NCI-H510A treated with DMSO at 0.1 percent for 48 hours (cell line): ENCODE results near the gene PXYLP1.

Experiments used
- DNase-seq: peaks from one replicate; lab custom pipeline; 2025; lab: John Stamatoyannopoulos, UW

PXYLP1 gene

GRCh38 chr3:141228395-141228794 is 3.2 kb upstream of the PXYLP1 start:
- DNase-seq, result peak; percentile 29

- DNase-seq, result peak; percentile 22
These were observed 2.5 kb upstream of the PXYLP1 start for GRCh38 chr3:141229132-141229531.

DNA sequence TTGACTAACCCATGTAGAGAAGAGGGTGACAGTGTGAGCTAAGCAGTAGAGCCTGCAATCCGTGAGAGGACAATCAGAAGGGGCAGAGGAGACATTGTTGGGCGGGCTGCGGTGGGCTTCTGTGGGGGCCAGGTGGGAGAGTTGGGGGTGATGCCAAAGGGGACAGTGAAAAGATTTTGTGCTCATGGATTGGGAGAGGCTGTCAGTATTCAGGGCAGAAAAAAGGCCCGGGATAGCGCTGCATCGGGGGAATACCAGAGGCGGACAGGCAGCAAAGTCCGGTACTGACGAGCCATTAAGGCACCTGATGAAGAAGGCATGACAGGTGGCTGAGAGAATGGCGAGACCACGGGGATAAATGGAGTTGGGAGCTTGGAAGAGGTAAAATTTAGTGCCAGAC is 1.3 kb upstream of the PXYLP1 start:
- DNase-seq, result no peak

- DNase-seq, result no peak
These were observed 563 bp downstream of the PXYLP1 start for GRCh38 chr3:141231952-141232823.

- DNase-seq, result no peak
These were observed 2.0 kb downstream of the PXYLP1 start for GRCh38 chr3:141233457-141234161.

DNA sequence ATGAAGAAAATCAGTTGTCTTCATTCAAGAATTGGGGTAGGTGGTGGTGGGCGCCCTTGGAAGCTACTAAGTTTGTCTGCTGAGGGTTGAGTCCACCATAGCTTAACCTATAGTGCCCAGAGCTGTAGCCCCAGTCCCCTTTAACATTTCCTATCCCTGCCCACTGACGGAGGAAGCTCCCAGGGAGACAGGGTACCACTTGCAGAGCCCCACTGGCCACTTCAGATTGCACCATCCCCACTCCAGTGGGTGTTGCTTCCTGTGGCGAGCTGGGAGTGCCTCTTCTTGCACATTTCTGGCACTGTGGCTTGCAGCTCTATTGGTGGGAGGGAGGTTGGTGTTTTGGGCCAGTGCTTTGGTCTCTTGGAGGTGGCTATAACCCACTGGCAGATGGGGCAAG is 2.7 kb downstream of the PXYLP1 start:
- DNase-seq, result no peak

GRCh38 chr3:141235661-141236171 is 4.1 kb downstream of the PXYLP1 start:
- DNase-seq, result no peak

GRCh38 chr3:141236361-141236760 is 4.7 kb downstream of the PXYLP1 start:
- DNase-seq, result no peak

GRCh38 chr3:141237701-141238521 is 6.3 kb downstream of the PXYLP1 start:
- peak; percentile 34 for DNase-seq

DNA sequence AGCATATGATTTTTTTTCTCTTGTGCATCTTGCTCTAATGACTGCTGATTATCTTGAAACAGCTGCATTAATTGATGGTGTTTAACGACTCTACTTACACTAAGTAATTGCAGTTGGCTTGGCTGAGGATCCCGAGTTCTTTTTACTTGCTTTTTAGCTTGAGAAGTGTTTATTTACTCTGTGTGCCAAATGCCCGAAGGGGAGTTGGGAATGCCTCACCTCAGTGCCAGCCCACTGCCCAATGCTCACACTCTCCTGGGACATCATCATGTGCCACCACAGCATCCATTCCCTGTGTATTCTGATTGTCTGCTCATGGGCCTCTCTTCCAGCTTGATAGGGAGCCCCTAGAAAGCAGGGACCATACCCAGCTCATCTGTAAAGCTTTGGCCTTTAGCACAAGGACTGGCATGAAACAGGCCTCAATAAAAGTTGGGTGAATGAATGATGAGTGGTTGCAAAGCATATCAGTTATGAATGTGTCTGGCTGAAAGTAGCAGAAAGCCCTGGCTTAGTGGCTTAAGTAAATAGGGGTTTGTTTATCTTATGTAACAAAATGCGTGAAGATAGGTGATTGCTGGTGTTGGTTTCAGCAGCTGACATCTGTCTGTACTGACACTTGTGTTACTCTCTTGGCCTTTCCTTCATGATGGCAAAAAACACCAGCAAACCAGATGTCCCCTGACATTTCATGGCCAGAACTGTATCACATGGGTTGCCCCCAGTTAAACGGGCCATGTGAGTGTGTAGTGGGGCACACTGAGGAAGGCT is 8.1 kb downstream of the PXYLP1 start:
- peak; percentile 27 for DNase-seq

DNA sequence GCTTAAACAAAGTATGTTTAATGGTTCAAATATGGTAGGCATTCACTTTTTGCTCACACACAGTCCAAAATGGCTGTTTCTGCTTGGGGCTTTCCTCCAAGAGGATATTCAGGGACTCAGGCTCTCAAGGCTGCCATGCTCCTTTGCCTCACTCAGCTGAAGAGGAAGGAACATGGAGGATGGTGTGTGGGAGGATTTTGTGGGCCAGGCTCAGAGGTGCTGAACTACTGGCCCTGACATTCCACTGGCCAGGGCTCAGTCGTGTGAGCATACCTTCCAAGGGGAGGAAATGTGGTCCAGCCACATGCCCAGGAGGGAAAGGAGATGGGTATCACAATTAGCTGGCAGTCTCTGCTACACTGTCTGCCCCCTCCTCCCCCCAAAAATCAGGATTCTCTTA is 8.7 kb downstream of the PXYLP1 start:
- no peak for DNase-seq

- DNase-seq, result peak; percentile 6
These were observed 9.3 kb downstream of the PXYLP1 start for GRCh38 chr3:141240687-141241615.

- no peak for DNase-seq
These were observed 10.2 kb downstream of the PXYLP1 start for GRCh38 chr3:141241616-141242376.

GRCh38 chr3:141242377-141243092 is 10.9 kb downstream of the PXYLP1 start:
- DNase-seq, result no peak

- DNase-seq, result no peak
These were observed 11.7 kb downstream of the PXYLP1 start for GRCh38 chr3:141243271-141243707.

DNA sequence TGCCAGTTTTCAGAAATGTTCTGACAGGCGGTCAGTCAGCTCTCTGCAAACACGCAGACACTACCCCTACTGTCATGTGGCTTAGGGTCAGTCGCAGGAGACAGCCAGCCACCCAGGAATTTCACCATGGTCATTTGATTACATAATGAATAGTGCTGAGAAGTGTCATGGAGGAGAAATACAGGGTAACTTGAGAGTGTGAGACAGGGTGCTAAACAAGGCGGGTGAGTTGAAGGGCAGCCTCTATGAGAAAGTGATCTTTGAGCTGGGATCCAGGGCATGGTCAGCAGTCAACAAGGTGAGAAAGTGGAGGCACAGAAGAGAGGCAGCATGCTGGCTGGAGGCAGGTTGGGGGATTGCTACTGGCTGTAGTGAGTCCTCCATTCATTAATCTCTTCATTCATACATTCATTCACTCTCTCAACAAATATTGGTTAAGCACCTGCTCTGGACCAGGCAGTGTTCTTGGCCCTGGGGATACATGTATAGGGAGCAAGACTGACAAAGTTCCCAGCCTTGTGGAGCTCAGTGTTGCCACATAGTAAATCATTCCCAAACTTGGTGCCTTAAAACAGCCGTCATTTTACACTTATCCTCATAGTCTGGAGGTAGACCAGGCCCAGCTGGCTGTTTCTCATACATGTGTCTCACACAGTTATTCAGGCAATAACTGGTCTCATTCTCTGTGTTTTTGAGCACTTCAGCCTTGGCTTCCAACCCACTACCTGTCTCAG is 14.8 kb downstream of the PXYLP1 start:
- DNase-seq, result no peak

DNA sequence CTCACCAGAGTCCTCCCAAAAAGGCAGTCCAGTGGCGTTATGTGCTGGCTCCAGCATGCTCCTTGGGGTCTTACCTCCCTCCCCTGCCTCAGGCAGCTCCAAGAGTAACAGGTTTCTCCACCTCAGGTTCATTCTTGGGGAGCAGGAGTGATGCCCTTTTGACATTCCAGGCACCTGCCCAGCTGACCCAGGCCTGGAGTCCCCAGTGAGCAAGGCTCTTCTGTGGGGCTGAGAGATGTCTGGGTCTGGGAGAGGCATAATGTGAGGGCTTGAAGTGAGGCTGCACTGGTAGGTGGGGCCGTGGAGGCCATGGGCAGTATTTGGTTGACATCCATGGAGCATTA is 15.3 kb downstream of the PXYLP1 start:
- no peak for DNase-seq

- no peak for DNase-seq
These were observed 16.4 kb downstream of the PXYLP1 start for GRCh38 chr3:141248064-141248463.
